HCT116 (cell line): Measurements from ENCODE around the gene TDRD10. TPM values are rescaled to one million over a fixed set of nuclear protein-coding genes. Genes with fewer than 3 reads are reported as not detected.

Source experiments
- ATAC-seq: fragments of 200-7000 bp; cut with Tn5 transposase; 2 replicates; pipeline ENCODE4 v1.9.1; 2020; ENCODE audit warnings: mild to moderate bottlenecking, moderate library complexity
- BruUV-seq: library from RNA; stranded (reverse); fragments of 400-500 nt; replicated peaks from 2 replicates; lab custom pipeline; 2021; lab: Mats Ljungman, UMichigan
- CTCF ChIA-PET: fragments of 300-600 bp; sonication (Branson Sonifier 250); formaldehyde crosslinking; loops from one replicate; lab custom pipeline; 2021; ENCODE audit warnings: antibody characterized with exemption; lab: Charles Lee
- POLR2A ChIA-PET: fragments of 300-600, 350-600 bp; sonication (Branson Sonifier 250); formaldehyde crosslinking; loops from one replicate; lab custom pipeline; 2021; ENCODE audit warnings: antibody characterized with exemption; lab: Charles Lee
- RAD21 ChIA-PET, 2 experiments: fragments of 300-600 bp; sonication (Branson Sonifier 250); formaldehyde crosslinking; loops; one replicate each; lab custom pipeline; 2023; ENCODE audit warnings: low total read pairs in 2 of 2; ENCODE audit not compliant: uncharacterized antibody in 2 of 2, unreplicated experiment in 2 of 2, low non-redundant PET in 1 of 2; lab: Charles Lee
- DNase-seq: peaks from one replicate; pipeline ENCODE4 v3.0.0-alpha.2; 2010; ENCODE audit warnings: low read depth, low spot score
- H2AFZ ChIP-seq: fragments of 200-600 bp; shearing (Covaris generic), sonication (generic); 2 replicates; pipeline ENCODE4 v1.6.1; 2017; ENCODE audit warnings: low read depth, mixed run types, mixed read lengths, antibody characterized with exemption, low read length; ENCODE audit not compliant: poor library complexity, severe bottlenecking
- H3K27ac ChIP-seq: 2 replicates; pipeline ENCODE4 v1.5.1; 2012; ENCODE audit warnings: low read depth, low read length
- H3K27me3 ChIP-seq: fragments of 200-600 bp; sonication (generic); 2 replicates; pipeline ENCODE4 v1.6.1; 2016; ENCODE audit warnings: mixed run types, low read length, mixed read lengths; ENCODE audit not compliant: insufficient read depth
- H3K36me3 ChIP-seq, 2 experiments: fragments of 200-500 bp in 1 of 2; fragments of 200-600 bp in 1 of 2; sonication (Bioruptor generic) in 1 of 2; sonication (generic) in 1 of 2; 2 replicates each; pipeline versions ENCODE4 v1.5.1 to v1.6.1; 2014 to 2016; ENCODE audit warnings: low read length in 2 of 2, inconsistent platforms in 1 of 2, mixed read lengths in 1 of 2, mixed run types in 1 of 2; ENCODE audit not compliant: insufficient read depth in 2 of 2, control insufficient read depth in 1 of 2
- H3K4me1 ChIP-seq, 2 experiments: fragments of 200-600 bp in 1 of 2; sonication (generic) in 1 of 2; 2 replicates each; pipeline versions ENCODE4 v1.5.1 to v1.6.1; 2012 to 2017; ENCODE audit warnings: low read length in 2 of 2, inconsistent platforms in 1 of 2, mild to moderate bottlenecking in 1 of 2, mixed read lengths in 1 of 2, mixed run types in 1 of 2, moderate library complexity in 1 of 2; ENCODE audit not compliant: insufficient read depth in 2 of 2, control insufficient read depth in 1 of 2
- H3K4me2 ChIP-seq: fragments of 200-600 bp; sonication (generic); 2 replicates; pipeline ENCODE4 v1.6.1; 2017; ENCODE audit warnings: mixed run types, low read length, mixed read lengths
- H3K4me3 ChIP-seq, 2 experiments: fragments of 200-600 bp in 1 of 2; sonication (generic) in 1 of 2; replicated peaks in 1 of 2; 2 replicates each; pipeline ENCODE4 v1.5.1; 2011 to 2016; ENCODE audit warnings: low read length in 2 of 2, control low read depth in 1 of 2, low read depth in 1 of 2, mild to moderate bottlenecking in 1 of 2, mixed read lengths in 1 of 2, mixed run types in 1 of 2
- H3K79me2 ChIP-seq: fragments of 200-600 bp; sonication (generic); 2 replicates; pipeline ENCODE4 v1.6.1; 2017; ENCODE audit warnings: mild to moderate bottlenecking, mixed run types, low read length, moderate library complexity, mixed read lengths; ENCODE audit not compliant: insufficient read depth
- H3K9ac ChIP-seq: fragments of 200-600 bp; sonication (generic); 2 replicates; pipeline ENCODE4 v1.6.1; 2016; ENCODE audit warnings: low read length, mixed read lengths
- H3K9me2 ChIP-seq: fragments of 200-600 bp; sonication (generic), shearing (Covaris generic); 2 replicates; pipeline ENCODE4 v1.6.1; 2017; ENCODE audit warnings: mixed run types, mild to moderate bottlenecking, moderate library complexity; ENCODE audit not compliant: insufficient read depth
- H3K9me3 ChIP-seq, 2 experiments: fragments of 200-500 bp in 1 of 2; fragments of 200-600 bp in 1 of 2; sonication (Bioruptor generic) in 1 of 2; sonication (generic) in 1 of 2; 2 replicates each; pipeline ENCODE4 v1.6.1; 2014 to 2017; ENCODE audit warnings: low read length in 2 of 2, mixed read lengths in 2 of 2, inconsistent platforms in 1 of 2, low read depth in 1 of 2, mild to moderate bottlenecking in 1 of 2, mixed run types in 1 of 2, moderate library complexity in 1 of 2; ENCODE audit not compliant: control insufficient read depth in 1 of 2, insufficient read depth in 1 of 2
- H4K20me1 ChIP-seq: fragments of 200-600 bp; sonication (generic), shearing (Covaris generic); 2 replicates; pipeline ENCODE4 v1.6.1; 2017; ENCODE audit warnings: mixed run types, mild to moderate bottlenecking, moderate library complexity; ENCODE audit not compliant: insufficient read depth
- FOSL1 ChIP-seq: IDR thresholded peaks from 2 replicates; pipeline ENCODE4 v1.6.1; 2012; ENCODE audit warnings: low read depth
- SIN3A ChIP-seq: IDR thresholded peaks from 2 replicates; pipeline ENCODE4 v1.6.1; 2012; ENCODE audit warnings: low read depth
- SP1 ChIP-seq: IDR thresholded peaks from 2 replicates; pipeline ENCODE4 v1.6.1; 2012; ENCODE audit warnings: low read depth
- intact Hi-C: fragments of 100-400 bp; cut with micrococcal nuclease; formaldehyde crosslinking; loops from 2 replicates; pipeline ENCODE4 v1.10.0; 2022
- total RNA-seq: library from RNA; stranded (reverse); gene quantifications from one replicate; pipeline ENCODE4 v1.2.1, GENCODE V29; 2021; ENCODE audit not compliant: unreplicated experiment
- TF ChIP-seq, protein P1 (sequence below): IDR thresholded peaks from 2 replicates; pipeline ENCODE4 v1.6.1; 2011; ENCODE audit warnings: mild to moderate bottlenecking, low read length, moderate library complexity; ENCODE audit not compliant: insufficient replicate concordance; ENCODE audit errors: extremely low read depth
- TF ChIP-seq, protein P2 (sequence below): IDR thresholded peaks from 2 replicates; pipeline ENCODE4 v1.6.1; 2012; ENCODE audit warnings: low read depth

The TDRD10 gene
- total RNA-seq, 1 experiment from 2014 or later, result not detected

DNA sequence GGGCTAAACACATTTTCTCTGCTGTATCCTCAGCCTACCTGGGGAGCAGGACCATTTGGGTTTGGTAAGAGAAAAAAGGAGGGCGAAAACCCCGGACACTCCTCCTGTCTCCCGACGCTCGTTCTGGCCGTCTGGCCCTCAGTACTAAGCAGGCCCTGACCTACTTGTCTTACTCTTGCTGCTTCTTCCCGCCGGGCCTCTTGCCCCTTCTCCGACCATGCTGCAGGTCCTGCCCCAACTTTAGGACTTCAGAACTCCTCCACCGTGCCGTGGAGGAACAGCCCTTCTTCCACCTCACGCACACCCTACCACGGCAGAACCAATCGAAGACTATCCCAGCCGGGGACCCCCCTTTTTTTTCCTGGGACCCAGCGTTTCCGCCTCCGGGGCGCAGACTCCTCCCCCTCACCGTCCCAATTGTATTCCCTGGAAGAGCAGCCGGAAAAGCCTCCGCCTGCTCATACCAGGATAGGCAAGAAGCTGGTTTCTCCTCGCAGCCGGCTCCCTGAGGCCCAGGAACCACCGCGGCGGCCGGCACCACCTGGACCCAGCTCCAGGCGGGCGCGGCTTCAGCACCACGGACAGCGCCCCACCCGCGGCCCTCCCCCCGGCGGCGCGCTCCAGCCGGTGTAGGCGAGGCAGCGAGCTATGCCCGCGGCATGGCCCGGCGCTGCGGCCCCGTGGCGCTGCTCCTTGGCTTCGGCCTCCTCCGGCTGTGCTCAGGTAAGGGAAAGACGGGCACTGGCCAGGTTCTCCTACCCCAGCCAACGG lies 65.6 kb downstream of the TDRD10 start, which contains the start of gene CHRNB2:
TSS of gene CHRNB2 (plus strand) at position 393 of the 771 bp plus-strand sequence. CDS start at position 660, 267 bp downstream.
- intact Hi-C loops, result loop anchor here (10.0 kb wide), 1 partner anchor 97 kb away; no protein-coding TSS in a partner anchor
- H3K9me2 ChIP-seq, result no peaks in the 10 kb centered on the region
- CTCF ChIA-PET, result interaction anchor here (1.0 to 1.1 kb wide), 2 partner anchors 8 to 311 kb away, joined by 4 to 7 read pairs; no protein-coding TSS in a partner anchor
- no peak within 1 kb of the TSS for H2AFZ ChIP-seq
- RAD21 ChIA-PET, result interaction anchor here in 1 of 2 experiments (0.9 kb wide), 1 partner anchor 37 kb away, joined by 3 read pairs; no protein-coding TSS in a partner anchor
- peaks cover 42% of the 10 kb centered on the region for H3K27me3 ChIP-seq
- H4K20me1 ChIP-seq, result no peaks in the 10 kb centered on the region
- ATAC-seq, result peak; percentile 97
- no peaks in the 10 kb centered on the region for H3K9me3 ChIP-seq
- peaks cover 0 to 4% of the 10 kb centered on the region in 2 experiments; a peak in 2 of 4 replicates for H3K4me1 ChIP-seq
- H3K4me3 ChIP-seq, result 0 out of 4 replicates have a peak within 1 kb of the TSS, but pooled peaks of 1 of the 2 experiments have one; percentile 18
- no TSS peak for BruUV-seq
- no peak within 1 kb of the TSS for H3K9ac ChIP-seq
- no peak within 1 kb of the TSS for H3K27ac ChIP-seq
- peak within 1 kb of the TSS; percentile 56 for H3K4me2 ChIP-seq
- no peaks in the 10 kb centered on the region for H3K79me2 ChIP-seq
- no peaks in the 10 kb centered on the region for H3K36me3 ChIP-seq
- no peak for DNase-seq
- POLR2A ChIA-PET, result no interaction called here
- no peak for TF ChIP-seq SIN3A
- TF ChIP-seq FOSL1, result no peak
- TF ChIP-seq SP1, result no peak
- TF ChIP-seq, protein P1, sequence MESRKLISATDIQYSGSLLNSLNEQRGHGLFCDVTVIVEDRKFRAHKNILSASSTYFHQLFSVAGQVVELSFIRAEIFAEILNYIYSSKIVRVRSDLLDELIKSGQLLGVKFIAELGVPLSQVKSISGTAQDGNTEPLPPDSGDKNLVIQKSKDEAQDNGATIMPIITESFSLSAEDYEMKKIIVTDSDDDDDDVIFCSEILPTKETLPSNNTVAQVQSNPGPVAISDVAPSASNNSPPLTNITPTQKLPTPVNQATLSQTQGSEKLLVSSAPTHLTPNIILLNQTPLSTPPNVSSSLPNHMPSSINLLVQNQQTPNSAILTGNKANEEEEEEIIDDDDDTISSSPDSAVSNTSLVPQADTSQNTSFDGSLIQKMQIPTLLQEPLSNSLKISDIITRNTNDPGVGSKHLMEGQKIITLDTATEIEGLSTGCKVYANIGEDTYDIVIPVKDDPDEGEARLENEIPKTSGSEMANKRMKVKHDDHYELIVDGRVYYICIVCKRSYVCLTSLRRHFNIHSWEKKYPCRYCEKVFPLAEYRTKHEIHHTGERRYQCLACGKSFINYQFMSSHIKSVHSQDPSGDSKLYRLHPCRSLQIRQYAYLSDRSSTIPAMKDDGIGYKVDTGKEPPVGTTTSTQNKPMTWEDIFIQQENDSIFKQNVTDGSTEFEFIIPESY, result no peak
- TF ChIP-seq, protein P2, sequence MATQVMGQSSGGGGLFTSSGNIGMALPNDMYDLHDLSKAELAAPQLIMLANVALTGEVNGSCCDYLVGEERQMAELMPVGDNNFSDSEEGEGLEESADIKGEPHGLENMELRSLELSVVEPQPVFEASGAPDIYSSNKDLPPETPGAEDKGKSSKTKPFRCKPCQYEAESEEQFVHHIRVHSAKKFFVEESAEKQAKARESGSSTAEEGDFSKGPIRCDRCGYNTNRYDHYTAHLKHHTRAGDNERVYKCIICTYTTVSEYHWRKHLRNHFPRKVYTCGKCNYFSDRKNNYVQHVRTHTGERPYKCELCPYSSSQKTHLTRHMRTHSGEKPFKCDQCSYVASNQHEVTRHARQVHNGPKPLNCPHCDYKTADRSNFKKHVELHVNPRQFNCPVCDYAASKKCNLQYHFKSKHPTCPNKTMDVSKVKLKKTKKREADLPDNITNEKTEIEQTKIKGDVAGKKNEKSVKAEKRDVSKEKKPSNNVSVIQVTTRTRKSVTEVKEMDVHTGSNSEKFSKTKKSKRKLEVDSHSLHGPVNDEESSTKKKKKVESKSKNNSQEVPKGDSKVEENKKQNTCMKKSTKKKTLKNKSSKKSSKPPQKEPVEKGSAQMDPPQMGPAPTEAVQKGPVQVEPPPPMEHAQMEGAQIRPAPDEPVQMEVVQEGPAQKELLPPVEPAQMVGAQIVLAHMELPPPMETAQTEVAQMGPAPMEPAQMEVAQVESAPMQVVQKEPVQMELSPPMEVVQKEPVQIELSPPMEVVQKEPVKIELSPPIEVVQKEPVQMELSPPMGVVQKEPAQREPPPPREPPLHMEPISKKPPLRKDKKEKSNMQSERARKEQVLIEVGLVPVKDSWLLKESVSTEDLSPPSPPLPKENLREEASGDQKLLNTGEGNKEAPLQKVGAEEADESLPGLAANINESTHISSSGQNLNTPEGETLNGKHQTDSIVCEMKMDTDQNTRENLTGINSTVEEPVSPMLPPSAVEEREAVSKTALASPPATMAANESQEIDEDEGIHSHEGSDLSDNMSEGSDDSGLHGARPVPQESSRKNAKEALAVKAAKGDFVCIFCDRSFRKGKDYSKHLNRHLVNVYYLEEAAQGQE, result peak; percentile 89
